HepG2 (cell line): ENCODE data around the gene ENTPD5. TPM values are rescaled to one million over a fixed set of nuclear protein-coding genes. Genes with fewer than 3 reads are reported as not detected.

Source experiments
- ADNP ChIP-seq: sonication (generic); formaldehyde crosslinking; IDR thresholded peaks from 2 replicates; pipeline ENCODE4 v1.4.0; 2020; ENCODE audit warnings: missing genetic modification reagents
- ARID5B ChIP-seq: IDR thresholded peaks from 2 replicates; pipeline ENCODE4 v1.4.0; 2020; ENCODE audit warnings: mild to moderate bottlenecking, missing genetic modification reagents
- ATRX ChIP-seq: sonication (generic); formaldehyde crosslinking; IDR thresholded peaks from 2 replicates; pipeline ENCODE4 v1.4.0; 2020; ENCODE audit warnings: missing genetic modification reagents, borderline replicate concordance
- GABPA ChIP-seq, 2 experiments: IDR thresholded peaks; 2 replicates each; pipeline ENCODE4 v1.6.1; 2011 to 2016; ENCODE audit warnings: low read depth in 2 of 2, low read length in 1 of 2, missing biosample characterization in 1 of 2, missing genetic modification characterization in 1 of 2
- HIVEP1 ChIP-seq: sonication (generic); formaldehyde crosslinking; IDR thresholded peaks from 2 replicates; pipeline ENCODE4 v1.4.0; 2020; ENCODE audit warnings: mild to moderate bottlenecking, missing genetic modification reagents
- NFYC ChIP-seq: IDR thresholded peaks from 2 replicates; pipeline ENCODE4 v1.6.1; 2016; ENCODE audit warnings: missing genetic modification reagents, missing compliant biosample characterization
- REXO4 ChIP-seq: sonication (generic); formaldehyde crosslinking; IDR thresholded peaks from 2 replicates; pipeline ENCODE4 v1.8.0; 2022; ENCODE audit warnings: missing genetic modification reagents, mild to moderate bottlenecking, borderline replicate concordance
- SOX13 ChIP-seq, 3 experiments: fragments of 450-650 bp in 1 of 3; sonication (generic) in 1 of 3; formaldehyde crosslinking in 1 of 3; IDR thresholded peaks in 2 of 3; conservative IDR thresholded peaks in 1 of 3; 2 replicates each; pipeline versions ENCODE4 v1.5.0 to v1.6.1; 2016 to 2020; ENCODE audit warnings: antibody characterized with exemption in 1 of 3, mild to moderate bottlenecking in 1 of 3, missing compliant biosample characterization in 1 of 3, missing genetic modification reagents in 1 of 3, moderate library complexity in 1 of 3
- SOX5 ChIP-seq: IDR thresholded peaks from 2 replicates; pipeline ENCODE4 v1.6.1; 2016; ENCODE audit warnings: borderline replicate concordance
- TCF7L2 ChIP-seq: IDR thresholded peaks from 2 replicates; pipeline ENCODE4 v1.6.1; 2011; ENCODE audit warnings: mild to moderate bottlenecking, low read depth, low read length, moderate library complexity
- ZFP82 ChIP-seq: sonication (generic); formaldehyde crosslinking; IDR thresholded peaks from 2 replicates; pipeline ENCODE4 v1.5.1; 2020; ENCODE audit warnings: mild to moderate bottlenecking, missing genetic modification reagents, borderline replicate concordance
- ZFX ChIP-seq: sonication (generic); formaldehyde crosslinking; IDR thresholded peaks from 2 replicates; pipeline ENCODE4 v1.4.0; 2020; ENCODE audit warnings: mild to moderate bottlenecking, low read depth, missing genetic modification reagents, moderate library complexity
- ZNF496 ChIP-seq: sonication (generic); formaldehyde crosslinking; IDR thresholded peaks from 2 replicates; pipeline ENCODE4 v1.8.1; 2023; ENCODE audit warnings: mild to moderate bottlenecking, moderate library complexity, missing genetic modification reagents; ENCODE audit not compliant: insufficient replicate concordance
- polyA plus RNA-seq, 8 experiments: library from polyadenylated mRNA; depleted of rRNA in 3 of 8; stranded (reverse) in 7 of 8; unstranded in 1 of 8; fragments of >200 nt; fragmentation: Illumina TruSeq in 4 of 8; extraction: Trizol in 4 of 8; gene quantifications; 2 replicates each; pipeline versions ENCODE4 v1.2.1 to v1.2.3, GENCODE V29; 2011 to 2016; ENCODE audit warnings: low read depth in 4 of 8, missing spikeins in 1 of 8, mixed read lengths in 1 of 8; ENCODE audit not compliant: insufficient read depth in 1 of 8
- total RNA-seq, 5 experiments: library from RNA; depleted of rRNA; stranded (reverse); fragments of >200 nt; fragmentation: Illumina TruSeq; extraction: Trizol; gene quantifications; 2 replicates each; pipeline ENCODE4 v1.2.3, GENCODE V29; 2016; ENCODE audit warnings: low read depth in 1 of 5
- TF ChIP-seq, protein P1 (sequence below): sonication (generic); formaldehyde crosslinking; IDR thresholded peaks from 2 replicates; pipeline ENCODE4 v1.4.0; 2020; ENCODE audit warnings: mild to moderate bottlenecking, missing genetic modification reagents, borderline replicate concordance
- TF ChIP-seq, protein P2 (sequence below), 2 experiments: sonication (generic) in 1 of 2; formaldehyde crosslinking in 1 of 2; IDR thresholded peaks; 2 replicates each; pipeline versions ENCODE4 v1.4.0 to v1.6.1; 2018 to 2020; ENCODE audit warnings: missing genetic modification reagents in 2 of 2, borderline replicate concordance in 1 of 2, low read depth in 1 of 2, mild to moderate bottlenecking in 1 of 2, missing biosample characterization in 1 of 2

ENTPD5 gene
- total and polyA plus RNA-seq, 2 of the 13 experiments (the other 11 are each of a cell fraction or from before 2014, with no cell fraction given) = 33.8 to 43.3 TPM

DNA sequence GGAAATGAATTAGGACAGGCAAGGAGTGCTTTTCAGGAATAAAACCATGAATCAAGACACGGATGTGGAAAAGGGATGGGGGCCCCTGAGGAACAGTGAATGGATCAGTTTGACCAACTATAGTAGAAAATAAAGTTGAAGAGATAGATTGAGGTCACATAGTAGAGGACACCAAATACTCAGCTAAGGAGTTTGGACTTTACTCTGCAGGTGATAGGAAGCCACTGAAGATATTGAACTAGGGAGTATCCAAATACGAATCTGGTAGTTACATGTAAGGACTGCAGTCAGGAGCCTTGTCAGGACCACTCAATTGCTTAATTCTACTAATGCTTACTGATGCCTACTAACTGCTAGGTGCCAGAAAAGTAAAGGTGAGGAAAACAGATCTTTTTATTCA lies 20.4 kb downstream of the ENTPD5 start (continued):
- TF ChIP-seq, protein P1, sequence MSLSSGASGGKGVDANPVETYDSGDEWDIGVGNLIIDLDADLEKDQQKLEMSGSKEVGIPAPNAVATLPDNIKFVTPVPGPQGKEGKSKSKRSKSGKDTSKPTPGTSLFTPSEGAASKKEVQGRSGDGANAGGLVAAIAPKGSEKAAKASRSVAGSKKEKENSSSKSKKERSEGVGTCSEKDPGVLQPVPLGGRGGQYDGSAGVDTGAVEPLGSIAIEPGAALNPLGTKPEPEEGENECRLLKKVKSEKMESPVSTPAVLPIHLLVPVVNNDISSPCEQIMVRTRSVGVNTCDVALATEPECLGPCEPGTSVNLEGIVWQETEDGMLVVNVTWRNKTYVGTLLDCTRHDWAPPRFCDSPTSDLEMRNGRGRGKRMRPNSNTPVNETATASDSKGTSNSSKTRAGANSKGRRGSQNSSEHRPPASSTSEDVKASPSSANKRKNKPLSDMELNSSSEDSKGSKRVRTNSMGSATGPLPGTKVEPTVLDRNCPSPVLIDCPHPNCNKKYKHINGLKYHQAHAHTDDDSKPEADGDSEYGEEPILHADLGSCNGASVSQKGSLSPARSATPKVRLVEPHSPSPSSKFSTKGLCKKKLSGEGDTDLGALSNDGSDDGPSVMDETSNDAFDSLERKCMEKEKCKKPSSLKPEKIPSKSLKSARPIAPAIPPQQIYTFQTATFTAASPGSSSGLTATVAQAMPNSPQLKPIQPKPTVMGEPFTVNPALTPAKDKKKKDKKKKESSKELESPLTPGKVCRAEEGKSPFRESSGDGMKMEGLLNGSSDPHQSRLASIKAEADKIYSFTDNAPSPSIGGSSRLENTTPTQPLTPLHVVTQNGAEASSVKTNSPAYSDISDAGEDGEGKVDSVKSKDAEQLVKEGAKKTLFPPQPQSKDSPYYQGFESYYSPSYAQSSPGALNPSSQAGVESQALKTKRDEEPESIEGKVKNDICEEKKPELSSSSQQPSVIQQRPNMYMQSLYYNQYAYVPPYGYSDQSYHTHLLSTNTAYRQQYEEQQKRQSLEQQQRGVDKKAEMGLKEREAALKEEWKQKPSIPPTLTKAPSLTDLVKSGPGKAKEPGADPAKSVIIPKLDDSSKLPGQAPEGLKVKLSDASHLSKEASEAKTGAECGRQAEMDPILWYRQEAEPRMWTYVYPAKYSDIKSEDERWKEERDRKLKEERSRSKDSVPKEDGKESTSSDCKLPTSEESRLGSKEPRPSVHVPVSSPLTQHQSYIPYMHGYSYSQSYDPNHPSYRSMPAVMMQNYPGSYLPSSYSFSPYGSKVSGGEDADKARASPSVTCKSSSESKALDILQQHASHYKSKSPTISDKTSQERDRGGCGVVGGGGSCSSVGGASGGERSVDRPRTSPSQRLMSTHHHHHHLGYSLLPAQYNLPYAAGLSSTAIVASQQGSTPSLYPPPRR = no peak
- TF ChIP-seq GABPA (IDR thresholded peaks at IDR 0.05; ENCODE audit: low read depth, low read length) (no peak), GABPA (CRISPR knock-in tag; IDR thresholded peaks at IDR 0.05; ENCODE audit: low read depth) (no peak), TCF7L2 (no peak), ADNP (CRISPR knock-in tag) (no peak), ZFX (CRISPR knock-in tag) (no peak), ARID5B (CRISPR knock-in tag) (peak; percentile 45; the same call in 1 of the 2 replicates), NFYC (CRISPR knock-in tag) (no peak), SOX13 (IDR thresholded peaks at IDR 0.05) (no peak), SOX13 (CRISPR knock-in tag; conservative IDR thresholded peaks at IDR 0.05 in 1 of 2, IDR thresholded peaks at IDR 0.05 in 1 of 2) (no peak), ATRX (CRISPR knock-in tag) (no peak), HIVEP1 (CRISPR knock-in tag) (no peak), ZFP82 (no peak), REXO4 (no peak), ZNF496 (CRISPR knock-in tag) (no peak), SOX5 (CRISPR knock-in tag) (no peak)
- TF ChIP-seq, protein P2, sequence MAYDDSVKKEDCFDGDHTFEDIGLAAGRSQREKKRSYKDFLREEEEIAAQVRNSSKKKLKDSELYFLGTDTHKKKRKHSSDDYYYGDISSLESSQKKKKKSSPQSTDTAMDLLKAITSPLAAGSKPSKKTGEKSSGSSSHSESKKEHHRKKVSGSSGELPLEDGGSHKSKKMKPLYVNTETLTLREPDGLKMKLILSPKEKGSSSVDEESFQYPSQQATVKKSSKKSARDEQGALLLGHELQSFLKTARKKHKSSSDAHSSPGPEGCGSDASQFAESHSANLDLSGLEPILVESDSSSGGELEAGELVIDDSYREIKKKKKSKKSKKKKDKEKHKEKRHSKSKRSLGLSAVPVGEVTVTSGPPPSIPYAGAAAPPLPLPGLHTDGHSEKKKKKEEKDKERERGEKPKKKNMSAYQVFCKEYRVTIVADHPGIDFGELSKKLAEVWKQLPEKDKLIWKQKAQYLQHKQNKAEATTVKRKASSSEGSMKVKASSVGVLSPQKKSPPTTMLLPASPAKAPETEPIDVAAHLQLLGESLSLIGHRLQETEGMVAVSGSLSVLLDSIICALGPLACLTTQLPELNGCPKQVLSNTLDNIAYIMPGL (CRISPR knock-in tag; IDR thresholded peaks at IDR 0.05; ENCODE audit: borderline replicate concordance in 1 of 2, low read depth in 1 of 2) = 0 out of 4 replicates have a peak, but pooled peaks of 1 of the 2 experiments have one; percentile 16
